Measurements from ENCODE around the gene ADI1. TPM values are rescaled to one million over a fixed set of nuclear protein-coding genes. Genes with fewer than 3 reads are reported as not detected.

ADI1 gene
- total and polyA plus RNA-seq, 10 of the 15 experiments (the other 5 are each of a cell fraction or from before 2014, with no cell fraction given): 4.4 to 78.7 (median 17.2) TPM

GRCh38 chr2:3518496-3519254 lies 656 bp downstream of the ADI1 start (continued):
- TF ChIP-seq ELK1 (IDR thresholded peaks at IDR 0.05; ENCODE audit: low read depth, low read length) (peak; percentile 69; the same call in 1 of the 2 replicates), ZNF622 (IDR thresholded peaks at IDR 0.05) (no peak), CHD1 (IDR thresholded peaks at IDR 0.05; ENCODE audit: low read depth, low read length) (no peak), SREBF2 (IDR thresholded peaks at IDR 0.05; ENCODE audit: low read length) (no peak), NBN (IDR thresholded peaks at IDR 0.05) (0 out of 2 replicates have a peak, but pooled peaks have one; percentile 22), EZH2 (IDR thresholded peaks at IDR 0.05; ENCODE audit: borderline replicate concordance, control insufficient read depth, low read depth, low read length) (no peak), CTCF (IDR thresholded peaks at IDR 0.05 in 2 of 3, conservative IDR thresholded peaks at IDR 0.05 in 1 of 3; ENCODE audit: control insufficient read depth in 2 of 3, extremely low read depth in 1 of 3, insufficient read depth in 1 of 3, low read depth in 3 of 3, low read length in 3 of 3) (no peak), MAX (IDR thresholded peaks at IDR 0.05; ENCODE audit: low read depth, low read length) (0 out of 2 replicates have a peak, but pooled peaks have one; percentile 14), BHLHE40 (IDR thresholded peaks at IDR 0.05; ENCODE audit: borderline replicate concordance in 1 of 2, low read depth in 2 of 2, low read length in 1 of 2) (peak in 1 of 2 experiments; percentile 13; a peak in 2 of 4 replicates), POU2F2 (IDR thresholded peaks at IDR 0.05; ENCODE audit: borderline replicate concordance, low read depth, low read length) (peak; percentile 45; the same call in 1 of the 3 replicates), DPF2 (IDR thresholded peaks at IDR 0.05) (no peak), HDAC6 (IDR thresholded peaks at IDR 0.05; ENCODE audit: unreplicated experiment) (no peak), RELB (IDR thresholded peaks at IDR 0.05; ENCODE audit: low read depth) (no peak), ZNF592 (IDR thresholded peaks at IDR 0.05) (no peak), PAX8 (IDR thresholded peaks at IDR 0.05) (no peak), MYB (IDR thresholded peaks at IDR 0.05; ENCODE audit: borderline replicate concordance, low read depth, low read length) (peak; percentile 60), EGR1 (IDR thresholded peaks at IDR 0.05; ENCODE audit: borderline replicate concordance in 1 of 2, low read depth in 2 of 2, low read length in 2 of 2) (peak in 1 of 2 experiments; percentile 20; a peak in 1 of 3 replicates), MEF2B (IDR thresholded peaks at IDR 0.05; ENCODE audit: partially characterized antibody, poor library complexity, severe bottlenecking) (no peak), LARP7 (IDR thresholded peaks at IDR 0.05) (no peak)
